AG10803 (cell line): ENCODE measurements around the gene TMUB1.

ENCODE experiments used
- DNase-seq: peaks from one replicate; pipeline ENCODE4 v3.0.0; 2010; ENCODE audit warnings: low read depth
- H3K4me3 ChIP-seq: 2 replicates; pipeline ENCODE4 v1.5.1; 2011; ENCODE audit warnings: mild to moderate bottlenecking, low read length, control low read depth
- TF ChIP-seq, protein P1 (sequence below): conservative IDR thresholded peaks from 2 replicates; pipeline ENCODE4 v1.5.1; 2011; ENCODE audit warnings: mild to moderate bottlenecking, low read length, control low read depth, inconsistent platforms

The TMUB1 gene

DNA sequence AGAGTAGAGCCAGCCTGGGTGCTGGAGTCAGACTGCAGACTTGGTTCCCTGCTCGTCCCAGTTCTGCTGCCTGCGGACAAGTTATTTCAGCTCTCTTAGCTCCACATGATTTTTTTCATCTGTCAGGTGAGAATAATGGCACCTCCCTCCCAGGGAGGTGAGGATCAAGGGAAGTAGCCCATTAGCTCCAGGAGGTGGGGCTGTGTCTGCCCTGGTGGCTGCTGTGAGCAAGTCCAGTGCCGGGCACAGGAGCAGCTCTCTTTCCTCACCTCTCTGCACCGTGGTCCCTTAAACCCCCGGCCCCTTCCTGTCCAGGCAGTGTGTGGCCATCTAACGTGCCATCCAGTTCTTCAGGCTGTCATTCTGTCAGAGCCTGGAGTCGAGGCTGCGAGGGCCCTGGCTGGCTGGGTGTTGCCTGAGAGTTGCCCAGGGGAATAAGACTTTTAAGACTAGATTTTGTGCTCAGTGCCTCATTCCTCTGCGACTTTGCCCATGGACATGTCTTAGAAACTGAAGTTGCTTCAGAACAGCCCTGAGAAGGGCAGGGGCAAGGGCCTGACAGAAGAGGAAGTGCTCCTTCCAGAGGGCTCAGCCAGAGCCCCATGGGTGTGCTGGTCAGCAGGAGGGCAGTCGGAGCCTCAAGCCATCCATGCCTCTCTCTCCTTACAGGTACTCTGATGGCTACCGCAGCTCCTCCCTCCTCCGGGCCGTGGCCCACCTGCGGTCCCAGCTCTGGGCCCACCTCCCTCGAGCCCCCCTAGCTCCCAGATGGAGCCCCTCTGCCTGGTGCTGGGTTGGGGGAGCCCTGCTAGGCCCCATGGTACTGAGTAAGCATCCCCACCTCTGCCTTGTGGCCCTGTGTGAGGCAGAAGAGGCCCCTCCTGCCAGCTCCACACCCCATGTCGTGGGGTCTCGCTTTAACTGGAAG lies 50.1 kb downstream of the TMUB1 start:
- DNase-seq: no peak
- H3K4me3 ChIP-seq: no peak overlapping the region
- TF ChIP-seq, protein P1, sequence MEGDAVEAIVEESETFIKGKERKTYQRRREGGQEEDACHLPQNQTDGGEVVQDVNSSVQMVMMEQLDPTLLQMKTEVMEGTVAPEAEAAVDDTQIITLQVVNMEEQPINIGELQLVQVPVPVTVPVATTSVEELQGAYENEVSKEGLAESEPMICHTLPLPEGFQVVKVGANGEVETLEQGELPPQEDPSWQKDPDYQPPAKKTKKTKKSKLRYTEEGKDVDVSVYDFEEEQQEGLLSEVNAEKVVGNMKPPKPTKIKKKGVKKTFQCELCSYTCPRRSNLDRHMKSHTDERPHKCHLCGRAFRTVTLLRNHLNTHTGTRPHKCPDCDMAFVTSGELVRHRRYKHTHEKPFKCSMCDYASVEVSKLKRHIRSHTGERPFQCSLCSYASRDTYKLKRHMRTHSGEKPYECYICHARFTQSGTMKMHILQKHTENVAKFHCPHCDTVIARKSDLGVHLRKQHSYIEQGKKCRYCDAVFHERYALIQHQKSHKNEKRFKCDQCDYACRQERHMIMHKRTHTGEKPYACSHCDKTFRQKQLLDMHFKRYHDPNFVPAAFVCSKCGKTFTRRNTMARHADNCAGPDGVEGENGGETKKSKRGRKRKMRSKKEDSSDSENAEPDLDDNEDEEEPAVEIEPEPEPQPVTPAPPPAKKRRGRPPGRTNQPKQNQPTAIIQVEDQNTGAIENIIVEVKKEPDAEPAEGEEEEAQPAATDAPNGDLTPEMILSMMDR: no peak
